ENCODE measurements around the gene ETFRF1.

ETFRF1 gene, protein sequence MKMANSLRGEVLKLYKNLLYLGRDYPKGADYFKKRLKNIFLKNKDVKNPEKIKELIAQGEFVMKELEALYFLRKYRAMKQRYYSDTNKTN

GRCh38 chr12:25195056-25195971, at the start of gene ETFRF1, which contains the start of gene DNAI7:
ETFRF1 (plus strand) TSS chr12:25195237; CDS start chr12:25203957, 8,720 bp downstream.
DNAI7 (minus strand) TSS chr12:25195160; CDS start chr12:25195078, 82 bp downstream.
- Mint-ChIP-seq H3K36me3 (ENCODE audit: low read depth) (peaks cover 9% of the 10 kb centered on the region), H3K27ac (peak within 1 kb of the TSS; percentile 97), H3K27me3 (no peaks in the 10 kb centered on the region), H3K4me1 (ENCODE audit: low read depth) (peaks cover 29% of the 10 kb centered on the region), H3K4me3 (peak within 1 kb of the TSS; percentile 95), H3K9me3 (no peaks in the 10 kb centered on the region)

DNA sequence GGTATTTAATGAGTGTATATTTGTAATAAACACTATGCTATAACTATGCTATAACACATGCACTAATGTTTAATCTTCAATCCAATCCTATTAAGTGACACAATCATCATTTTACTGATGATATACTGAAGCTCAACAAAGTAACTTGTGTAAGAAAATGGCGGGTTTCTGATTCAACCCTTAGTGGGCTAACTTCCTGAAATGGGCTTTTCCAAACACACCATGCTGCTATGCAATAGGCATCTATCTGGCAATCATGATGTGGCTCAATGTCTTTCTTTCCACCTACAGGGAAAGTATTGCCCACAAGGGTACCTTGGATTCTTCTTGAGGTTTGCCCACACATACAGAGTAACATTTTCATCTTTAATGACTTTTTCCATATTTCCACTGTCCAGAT, 48.4 kb upstream of the ETFRF1 start:
- H3K36me3 Mint-ChIP-seq (ENCODE audit: low read depth), result no peaks in the 10 kb centered on the region
- no peaks in the 10 kb centered on the region for H3K27me3 Mint-ChIP-seq

DNA sequence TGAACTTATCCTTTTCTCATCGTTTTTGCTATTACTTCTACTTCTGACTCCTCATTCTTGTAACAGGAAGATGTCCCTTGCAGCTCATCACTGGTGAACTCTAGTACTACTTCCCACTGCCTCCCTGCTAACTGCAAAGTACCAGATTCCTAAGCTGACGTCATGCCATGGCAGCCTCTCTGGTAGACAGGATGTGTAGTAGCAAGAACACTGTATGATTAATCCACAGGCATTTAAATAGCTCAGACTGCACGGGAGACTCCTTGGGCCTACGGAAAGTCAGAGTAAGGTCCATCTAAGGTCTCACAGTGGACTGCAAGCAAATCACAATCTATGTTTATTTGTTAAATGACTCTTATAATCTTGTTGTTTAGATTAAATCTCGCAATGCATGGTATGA, 43.6 kb upstream of the ETFRF1 start:
- no peaks in the 10 kb centered on the region for H3K9me3 Mint-ChIP-seq
- no peaks in the 10 kb centered on the region for H3K36me3 Mint-ChIP-seq (ENCODE audit: low read depth)
- peaks cover 9% of the 10 kb centered on the region for H3K4me1 Mint-ChIP-seq (ENCODE audit: low read depth)
- H3K4me3 Mint-ChIP-seq, result no peak overlapping the region
- no peaks in the 10 kb centered on the region for H3K27me3 Mint-ChIP-seq
- H3K27ac Mint-ChIP-seq, result no peak overlapping the region

More for the DNA sequence above, 48.4 kb upstream of the ETFRF1 start:
- no peaks in the 10 kb centered on the region for H3K9me3 Mint-ChIP-seq
- H3K27ac Mint-ChIP-seq, result no peak overlapping the region
- no peak overlapping the region for H3K4me3 Mint-ChIP-seq
- no peaks in the 10 kb centered on the region for H3K4me1 Mint-ChIP-seq (ENCODE audit: low read depth)

DNA sequence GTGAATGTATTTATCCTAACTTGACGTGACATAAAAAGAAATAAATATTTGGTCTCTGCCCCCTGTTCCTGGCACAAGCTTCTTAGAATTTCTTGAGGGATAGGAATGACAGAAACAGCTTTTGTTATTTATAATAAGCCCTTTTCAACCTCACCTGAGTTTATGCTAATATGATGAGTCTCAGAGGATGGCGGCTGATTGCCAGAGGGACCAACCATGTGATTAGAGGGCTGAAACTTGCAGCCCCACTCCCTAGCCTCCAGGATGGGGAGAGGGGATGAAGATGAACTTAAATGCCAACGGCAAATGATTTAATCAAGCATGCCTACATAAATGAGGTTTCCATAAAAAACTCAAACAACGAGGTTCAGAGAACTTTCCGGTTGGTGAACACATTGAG, 43.0 kb upstream of the ETFRF1 start:
- Mint-ChIP-seq H3K27ac (no peak overlapping the region), H3K36me3 (ENCODE audit: low read depth) (no peaks in the 10 kb centered on the region), H3K27me3 (no peaks in the 10 kb centered on the region), H3K4me3 (no peak overlapping the region), H3K9me3 (no peaks in the 10 kb centered on the region), H3K4me1 (ENCODE audit: low read depth) (peaks cover 9% of the 10 kb centered on the region)

DNA sequence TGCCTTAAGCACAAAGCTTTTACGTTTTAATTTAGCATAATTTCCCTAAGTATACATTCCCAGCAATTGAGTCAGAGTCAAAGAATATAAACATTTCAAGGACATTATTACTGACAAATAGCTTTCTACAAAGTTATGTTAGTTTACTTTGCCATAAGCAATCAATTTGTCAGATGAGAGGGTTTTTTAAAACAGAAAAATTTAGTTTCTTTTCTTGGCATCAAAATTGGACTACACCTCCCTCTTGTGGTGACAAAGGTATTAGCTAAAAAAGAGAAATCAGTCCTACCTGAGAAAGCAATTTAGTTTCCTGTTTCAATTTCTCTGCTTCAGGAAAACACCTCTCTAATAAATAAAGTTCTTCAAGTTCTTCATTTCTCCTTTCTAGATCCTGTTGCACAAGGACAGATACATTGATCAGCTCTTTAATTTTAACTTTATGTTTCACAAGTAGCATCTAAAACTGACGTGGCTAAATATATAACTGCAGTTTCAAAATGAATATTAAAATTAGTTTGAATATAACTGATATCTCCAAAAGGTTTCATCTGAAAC, 39.9 kb upstream of the ETFRF1 start:
- Mint-ChIP-seq H3K27me3 (no peaks in the 10 kb centered on the region), H3K36me3 (ENCODE audit: low read depth) (no peaks in the 10 kb centered on the region), H3K4me3 (no peak overlapping the region), H3K27ac (no peak overlapping the region), H3K9me3 (no peaks in the 10 kb centered on the region), H3K4me1 (ENCODE audit: low read depth) (peaks cover 12% of the 10 kb centered on the region)

DNA sequence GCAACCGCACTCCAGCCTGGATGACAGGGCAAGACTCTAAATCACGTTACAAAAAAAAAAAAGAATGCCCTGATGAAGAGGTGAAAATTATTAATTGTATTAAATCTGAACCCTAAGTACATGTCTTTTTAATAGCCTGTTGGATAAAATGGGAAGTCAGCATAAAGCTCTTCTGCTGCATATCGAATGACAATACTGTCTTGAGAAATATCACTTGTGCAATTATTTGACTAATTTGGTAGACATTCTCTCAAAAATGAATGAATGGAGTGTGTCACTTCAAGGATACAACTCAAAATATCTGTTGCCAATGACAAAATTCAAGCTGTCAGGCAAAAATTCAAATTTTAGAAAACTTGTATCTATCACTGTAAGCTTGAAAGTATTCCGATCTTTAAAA, 39.0 kb upstream of the ETFRF1 start:
- H3K27me3 Mint-ChIP-seq, result no peaks in the 10 kb centered on the region
- no peaks in the 10 kb centered on the region for H3K36me3 Mint-ChIP-seq (ENCODE audit: low read depth)
- no peak overlapping the region for H3K4me3 Mint-ChIP-seq
- H3K9me3 Mint-ChIP-seq, result no peaks in the 10 kb centered on the region
- no peak overlapping the region for H3K27ac Mint-ChIP-seq
- H3K4me1 Mint-ChIP-seq (ENCODE audit: low read depth), result peaks cover 12% of the 10 kb centered on the region

DNA sequence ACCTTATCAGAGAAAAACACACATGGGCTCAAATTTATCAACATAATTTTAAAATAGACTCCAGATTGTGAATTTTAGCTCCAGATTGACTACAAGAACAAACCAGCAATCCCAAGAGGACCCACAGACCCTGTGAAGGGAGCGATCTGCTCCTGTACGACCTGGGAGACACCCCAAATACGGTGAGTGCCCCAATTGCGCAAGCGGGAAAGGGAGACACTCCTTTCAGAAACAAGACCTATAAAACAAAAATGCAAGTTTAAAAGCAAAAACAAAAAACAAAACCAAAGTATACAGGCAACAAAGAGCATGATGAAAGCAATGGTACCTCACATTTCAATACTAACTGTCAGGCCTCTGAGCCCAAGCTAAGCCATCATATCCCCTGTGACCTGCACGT, 32.2 kb upstream of the ETFRF1 start:
- Mint-ChIP-seq H3K27me3 (no peaks in the 10 kb centered on the region), H3K36me3 (ENCODE audit: low read depth) (no peaks in the 10 kb centered on the region), H3K4me3 (no peak overlapping the region), H3K27ac (no peak overlapping the region), H3K9me3 (no peaks in the 10 kb centered on the region), H3K4me1 (ENCODE audit: low read depth) (peaks cover under 1% of the 10 kb centered on the region)

DNA sequence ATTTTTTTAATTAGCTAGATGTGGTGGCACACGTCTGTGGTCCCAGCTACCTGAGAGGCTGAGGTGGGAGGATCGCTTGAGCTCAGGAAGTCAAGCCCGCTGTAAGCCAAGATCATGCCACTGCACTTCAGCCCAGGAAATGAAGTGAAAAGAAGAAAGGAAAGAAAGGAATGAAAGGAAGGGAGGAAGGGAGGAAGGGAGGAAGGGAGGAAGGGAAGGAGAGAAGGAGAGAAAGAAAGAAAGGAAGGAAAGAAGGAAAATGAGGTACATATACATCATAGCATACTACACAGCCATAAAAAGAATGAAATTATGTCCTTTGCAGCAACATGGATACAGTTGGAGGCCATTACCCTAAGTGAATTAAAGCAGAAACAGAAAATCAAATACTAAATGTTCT, 12.3 kb upstream of the ETFRF1 start:
- Mint-ChIP-seq H3K36me3 (ENCODE audit: low read depth) (no peaks in the 10 kb centered on the region), H3K27ac (no peak overlapping the region), H3K4me1 (ENCODE audit: low read depth) (peaks cover 26% of the 10 kb centered on the region), H3K27me3 (no peaks in the 10 kb centered on the region), H3K4me3 (no peak overlapping the region), H3K9me3 (peaks cover 3% of the 10 kb centered on the region)

GRCh38 chr12:25184132-25184531, 10.9 kb upstream of the ETFRF1 start:
- Mint-ChIP-seq H3K27me3 (no peaks in the 10 kb centered on the region), H3K4me3 (no peak overlapping the region), H3K4me1 (ENCODE audit: low read depth) (peaks cover 28% of the 10 kb centered on the region), H3K27ac (peak overlapping the region; percentile 29), H3K36me3 (ENCODE audit: low read depth) (no peaks in the 10 kb centered on the region), H3K9me3 (peaks cover 3% of the 10 kb centered on the region)

DNA sequence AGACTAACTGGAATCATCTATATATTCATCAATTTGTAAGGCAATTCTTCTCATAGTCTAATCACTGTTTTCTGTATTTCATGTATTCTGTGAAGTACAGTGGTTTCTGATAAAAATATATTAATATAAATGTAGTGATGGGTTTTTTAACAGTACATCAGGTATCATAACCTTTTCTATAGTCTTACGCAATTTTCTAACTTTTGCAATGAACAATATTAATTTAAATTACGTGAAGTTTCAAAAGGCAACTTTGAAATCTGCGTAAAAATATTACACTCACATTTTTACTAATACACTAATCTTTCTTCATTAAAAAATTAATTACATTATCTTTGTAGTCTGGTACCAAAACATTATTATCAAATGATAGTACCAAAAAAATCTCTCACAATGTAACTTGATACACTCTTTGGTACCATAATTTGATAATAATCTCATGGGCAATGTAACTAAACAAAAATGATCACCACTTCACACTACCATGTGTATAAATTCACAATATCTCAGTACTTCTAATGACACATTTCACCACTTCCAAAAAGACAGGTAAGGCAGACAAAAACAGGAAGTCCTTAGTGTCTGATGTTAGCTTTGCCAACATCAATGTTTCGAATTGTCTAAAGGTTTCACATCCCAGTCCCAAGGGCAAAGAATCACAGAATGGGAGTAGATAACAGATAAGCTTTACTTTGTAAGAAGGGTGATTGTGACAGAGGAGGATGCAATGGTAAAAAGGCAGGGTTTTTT, 8.8 kb upstream of the ETFRF1 start:
- no peaks in the 10 kb centered on the region for H3K27me3 Mint-ChIP-seq
- H3K36me3 Mint-ChIP-seq (ENCODE audit: low read depth), result no peaks in the 10 kb centered on the region
- H3K27ac Mint-ChIP-seq, result peak overlapping the region; percentile 67
- peak overlapping the region; percentile 71 for H3K4me3 Mint-ChIP-seq
- peaks cover 28% of the 10 kb centered on the region for H3K4me1 Mint-ChIP-seq (ENCODE audit: low read depth)
- H3K9me3 Mint-ChIP-seq, result peaks cover 3% of the 10 kb centered on the region

DNA sequence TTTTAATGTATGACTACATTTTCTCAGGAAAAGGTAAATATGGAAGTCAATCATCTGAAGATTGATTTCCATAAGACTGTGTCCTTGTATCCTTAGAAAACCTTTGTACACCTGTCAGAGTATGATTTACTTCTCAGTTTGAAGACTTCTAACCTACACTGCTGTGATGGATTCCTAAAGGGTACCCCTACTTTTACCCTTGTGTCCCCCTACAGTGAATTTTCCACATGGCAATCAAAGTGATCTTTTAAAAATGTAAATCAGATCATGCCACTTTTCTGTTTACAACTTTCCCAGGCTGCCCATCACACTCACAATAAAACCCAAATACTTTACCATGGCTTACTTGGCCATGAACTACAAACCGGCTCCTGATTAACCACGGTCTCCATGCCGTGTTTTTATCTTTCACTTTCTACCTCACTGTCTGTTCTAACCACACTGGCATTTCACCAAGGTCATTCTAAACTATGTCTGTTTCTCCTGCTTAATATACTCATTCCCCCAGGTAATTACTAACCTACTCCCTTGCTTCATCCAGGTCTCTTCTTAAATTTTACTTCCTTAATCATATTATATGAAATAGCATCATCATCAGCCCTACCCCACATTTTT, 8.1 kb upstream of the ETFRF1 start:
- H3K9me3 Mint-ChIP-seq, result peaks cover 3% of the 10 kb centered on the region
- H3K4me1 Mint-ChIP-seq (ENCODE audit: low read depth), result peaks cover 28% of the 10 kb centered on the region
- H3K36me3 Mint-ChIP-seq (ENCODE audit: low read depth), result no peaks in the 10 kb centered on the region
- H3K4me3 Mint-ChIP-seq, result peak overlapping the region; percentile 71
- peak overlapping the region; percentile 86 for H3K27ac Mint-ChIP-seq
- H3K27me3 Mint-ChIP-seq, result no peaks in the 10 kb centered on the region

- Mint-ChIP-seq H3K4me3 (no peak overlapping the region), H3K4me1 (ENCODE audit: low read depth) (peaks cover 28% of the 10 kb centered on the region), H3K36me3 (ENCODE audit: low read depth) (no peaks in the 10 kb centered on the region), H3K27ac (no peak overlapping the region), H3K9me3 (peaks cover 3% of the 10 kb centered on the region), H3K27me3 (no peaks in the 10 kb centered on the region)
Measured at GRCh38 chr12:25187781-25188180, 7.3 kb upstream of the ETFRF1 start.

- H3K27ac Mint-ChIP-seq, result no peak overlapping the region
- peaks cover 26% of the 10 kb centered on the region for H3K4me1 Mint-ChIP-seq (ENCODE audit: low read depth)
- no peaks in the 10 kb centered on the region for H3K36me3 Mint-ChIP-seq (ENCODE audit: low read depth)
- no peaks in the 10 kb centered on the region for H3K27me3 Mint-ChIP-seq
- H3K9me3 Mint-ChIP-seq, result no peaks in the 10 kb centered on the region
- H3K4me3 Mint-ChIP-seq, result no peak overlapping the region
Measured at GRCh38 chr12:25189656-25190055, 5.4 kb upstream of the ETFRF1 start.

DNA sequence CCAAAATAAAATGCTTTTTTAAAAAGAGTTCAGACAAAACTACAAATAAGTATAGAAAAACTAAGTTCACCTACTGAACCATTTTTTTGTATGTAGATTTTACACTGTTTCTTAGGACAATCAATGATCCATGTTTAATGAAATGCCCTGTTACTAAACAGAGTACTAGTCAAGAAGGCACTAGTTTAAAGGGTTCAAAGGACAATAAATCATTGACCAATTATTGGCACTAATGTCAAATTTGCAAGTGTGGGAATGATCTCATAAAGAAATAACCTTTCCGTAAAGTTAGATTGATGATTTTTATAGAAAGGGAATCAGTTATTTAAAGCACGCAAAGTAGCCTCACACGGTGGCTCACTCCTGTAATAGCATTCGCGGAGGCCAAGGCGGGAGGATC, 4.2 kb upstream of the ETFRF1 start:
- H3K27ac Mint-ChIP-seq, result no peak overlapping the region
- H3K4me1 Mint-ChIP-seq (ENCODE audit: low read depth), result peaks cover 37% of the 10 kb centered on the region
- no peaks in the 10 kb centered on the region for H3K9me3 Mint-ChIP-seq
- no peak overlapping the region for H3K4me3 Mint-ChIP-seq
- no peaks in the 10 kb centered on the region for H3K36me3 Mint-ChIP-seq (ENCODE audit: low read depth)
- no peaks in the 10 kb centered on the region for H3K27me3 Mint-ChIP-seq
